Measurements from ENCODE around the gene FNDC11.
"Not testable (repeated sequence)": the region's sequence is repeated elsewhere in the genome, so short reads cannot be mapped to it uniquely, and the experiment has no call there.

The FNDC11 gene

DNA sequence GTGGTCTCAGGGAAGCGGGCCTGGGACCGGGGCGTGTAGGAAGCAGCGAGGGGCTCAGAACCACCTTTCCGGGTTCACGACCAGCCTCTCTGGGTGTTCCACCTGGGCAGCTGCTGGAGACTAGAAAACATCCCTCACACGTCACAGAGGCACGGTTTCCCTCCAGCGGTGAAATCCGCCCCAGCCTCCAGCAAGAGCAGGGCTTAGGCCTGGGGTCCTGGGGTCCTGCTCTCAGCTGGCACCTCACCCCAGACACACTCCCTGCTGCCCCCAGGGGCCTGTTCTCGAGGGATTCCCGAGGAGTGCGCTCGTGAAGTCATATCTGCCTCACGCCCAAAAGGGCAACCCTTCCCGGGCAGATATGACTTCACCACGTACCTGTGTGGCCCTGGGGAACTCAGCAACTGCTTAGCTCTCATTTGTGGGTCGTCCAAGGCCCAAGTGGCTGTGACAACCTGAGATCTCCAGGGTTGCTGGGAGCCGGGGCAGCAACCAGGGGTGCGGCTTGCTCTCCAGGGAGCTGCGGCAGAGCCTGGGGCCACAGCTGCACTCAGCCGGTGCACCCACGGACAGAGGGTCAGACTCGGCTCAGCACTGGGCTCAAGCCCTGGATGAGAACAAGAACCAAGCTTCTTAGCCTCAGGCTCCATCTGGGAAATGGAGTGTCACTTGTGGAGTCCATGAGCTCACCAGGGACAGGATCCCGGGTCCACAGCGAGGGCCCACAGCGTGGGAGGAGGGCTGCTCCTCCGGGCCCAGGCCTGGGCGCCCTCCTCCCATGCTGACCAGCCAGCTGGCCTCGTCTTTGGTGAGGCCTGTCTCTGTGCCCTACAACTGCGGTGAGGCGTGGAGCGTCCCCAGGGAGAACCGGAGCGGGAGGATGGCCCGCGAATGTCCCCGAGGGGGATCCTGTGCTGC is 661 bp downstream of the FNDC11 start:
- TF ChIP-seq, protein P1, sequence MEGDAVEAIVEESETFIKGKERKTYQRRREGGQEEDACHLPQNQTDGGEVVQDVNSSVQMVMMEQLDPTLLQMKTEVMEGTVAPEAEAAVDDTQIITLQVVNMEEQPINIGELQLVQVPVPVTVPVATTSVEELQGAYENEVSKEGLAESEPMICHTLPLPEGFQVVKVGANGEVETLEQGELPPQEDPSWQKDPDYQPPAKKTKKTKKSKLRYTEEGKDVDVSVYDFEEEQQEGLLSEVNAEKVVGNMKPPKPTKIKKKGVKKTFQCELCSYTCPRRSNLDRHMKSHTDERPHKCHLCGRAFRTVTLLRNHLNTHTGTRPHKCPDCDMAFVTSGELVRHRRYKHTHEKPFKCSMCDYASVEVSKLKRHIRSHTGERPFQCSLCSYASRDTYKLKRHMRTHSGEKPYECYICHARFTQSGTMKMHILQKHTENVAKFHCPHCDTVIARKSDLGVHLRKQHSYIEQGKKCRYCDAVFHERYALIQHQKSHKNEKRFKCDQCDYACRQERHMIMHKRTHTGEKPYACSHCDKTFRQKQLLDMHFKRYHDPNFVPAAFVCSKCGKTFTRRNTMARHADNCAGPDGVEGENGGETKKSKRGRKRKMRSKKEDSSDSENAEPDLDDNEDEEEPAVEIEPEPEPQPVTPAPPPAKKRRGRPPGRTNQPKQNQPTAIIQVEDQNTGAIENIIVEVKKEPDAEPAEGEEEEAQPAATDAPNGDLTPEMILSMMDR (IDR thresholded peaks at IDR 0.05; ENCODE audit: low read length, missing control alignments): no peak
- peak overlapping the region; percentile 66 for H3K4me3 ChIP-seq (replicated peaks; ENCODE audit: low read depth, low read length)
- DNase-seq (ENCODE audit: low read depth): no peak

DNA sequence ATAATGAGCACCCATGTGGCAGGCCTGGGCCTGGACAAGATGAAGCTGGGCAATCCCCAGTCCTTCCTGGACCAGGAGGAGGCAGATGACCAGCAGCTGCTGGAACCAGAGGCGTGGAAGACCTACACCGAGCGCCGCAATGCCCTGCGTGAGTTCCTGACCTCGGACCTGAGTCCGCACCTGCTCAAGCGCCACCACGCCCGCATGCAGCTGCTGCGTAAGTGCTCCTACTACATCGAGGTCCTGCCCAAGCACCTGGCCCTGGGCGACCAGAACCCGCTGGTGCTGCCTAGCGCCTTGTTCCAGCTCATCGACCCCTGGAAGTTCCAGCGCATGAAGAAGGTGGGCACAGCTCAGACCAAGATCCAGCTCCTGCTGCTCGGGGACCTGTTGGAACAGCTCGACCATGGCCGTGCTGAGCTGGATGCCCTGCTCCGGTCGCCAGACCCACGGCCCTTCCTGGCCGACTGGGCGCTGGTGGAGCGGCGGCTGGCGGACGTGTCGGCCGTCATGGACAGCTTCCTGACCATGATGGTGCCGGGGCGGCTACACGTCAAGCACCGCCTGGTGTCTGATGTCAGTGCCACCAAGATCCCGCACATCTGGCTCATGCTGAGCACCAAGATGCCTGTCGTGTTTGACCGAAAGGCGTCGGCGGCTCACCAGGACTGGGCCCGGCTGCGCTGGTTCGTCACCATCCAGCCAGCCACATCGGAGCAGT is 1.9 kb downstream of the FNDC11 start:
- no peak for DNase-seq (ENCODE audit: low read depth)
- no peak overlapping the region for H3K4me3 ChIP-seq (replicated peaks; ENCODE audit: low read depth, low read length)
- TF ChIP-seq, protein P1 (IDR thresholded peaks at IDR 0.05; ENCODE audit: low read length, missing control alignments): no peak

DNA sequence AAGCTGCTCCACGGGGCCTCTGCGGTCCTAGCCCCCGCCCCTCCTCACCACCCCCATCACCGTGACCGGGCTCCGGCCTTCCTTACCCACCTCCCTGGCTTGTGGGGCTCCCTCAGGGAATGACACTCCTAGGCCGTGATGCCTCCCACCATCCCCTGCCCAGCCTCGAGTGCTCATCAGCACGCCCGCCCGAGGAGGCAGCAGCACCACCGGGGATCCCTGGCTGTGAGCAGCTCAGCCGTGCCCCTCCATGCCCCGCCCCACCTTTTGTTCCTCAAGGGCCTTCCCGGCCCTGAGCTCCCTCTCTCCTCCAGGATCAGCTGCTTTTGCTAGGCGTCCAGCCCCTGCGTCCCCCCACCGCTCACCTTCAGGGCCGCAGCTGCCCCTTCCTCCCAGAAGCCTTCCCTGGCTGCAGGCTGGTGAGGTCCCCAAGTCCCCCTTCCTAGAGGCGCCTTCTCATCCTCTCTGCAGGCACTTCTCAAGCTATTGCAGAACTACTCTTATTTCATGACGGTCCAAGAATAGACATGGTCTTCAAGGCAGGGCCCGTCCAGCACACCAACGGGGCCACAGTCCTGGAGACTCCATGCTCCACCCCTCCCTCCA is 3.0 kb downstream of the FNDC11 start:
- DNase-seq (ENCODE audit: low read depth): no peak
- TF ChIP-seq, protein P1 (IDR thresholded peaks at IDR 0.05; ENCODE audit: low read length, missing control alignments): no peak
- no peak overlapping the region for H3K4me3 ChIP-seq (replicated peaks; ENCODE audit: low read depth, low read length)

DNA sequence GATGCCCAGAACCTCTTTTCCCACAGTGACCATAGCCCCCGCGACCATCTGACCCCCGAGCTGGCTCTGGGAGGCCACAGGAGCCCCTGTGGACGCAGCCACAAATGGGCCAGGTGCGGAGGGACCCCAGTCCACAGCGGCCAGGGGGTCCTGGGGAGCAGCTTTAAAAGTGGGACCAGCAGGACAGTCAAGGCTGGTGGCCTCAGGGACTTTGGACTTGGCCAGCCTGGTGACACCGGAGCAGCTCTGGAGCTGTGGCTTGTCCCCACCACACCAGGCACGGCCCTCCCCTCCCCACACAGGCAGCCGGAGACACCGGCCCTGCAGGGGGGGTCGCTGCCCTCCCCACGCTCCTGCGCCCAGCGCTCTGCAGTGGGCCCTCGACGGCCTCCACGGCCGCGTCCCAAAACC is 3.5 kb downstream of the FNDC11 start:
- TF ChIP-seq, protein P1 (IDR thresholded peaks at IDR 0.05; ENCODE audit: low read length, missing control alignments): no peak
- DNase-seq (ENCODE audit: low read depth): no peak
- H3K4me3 ChIP-seq (replicated peaks; ENCODE audit: low read depth, low read length): no peak overlapping the region

DNA sequence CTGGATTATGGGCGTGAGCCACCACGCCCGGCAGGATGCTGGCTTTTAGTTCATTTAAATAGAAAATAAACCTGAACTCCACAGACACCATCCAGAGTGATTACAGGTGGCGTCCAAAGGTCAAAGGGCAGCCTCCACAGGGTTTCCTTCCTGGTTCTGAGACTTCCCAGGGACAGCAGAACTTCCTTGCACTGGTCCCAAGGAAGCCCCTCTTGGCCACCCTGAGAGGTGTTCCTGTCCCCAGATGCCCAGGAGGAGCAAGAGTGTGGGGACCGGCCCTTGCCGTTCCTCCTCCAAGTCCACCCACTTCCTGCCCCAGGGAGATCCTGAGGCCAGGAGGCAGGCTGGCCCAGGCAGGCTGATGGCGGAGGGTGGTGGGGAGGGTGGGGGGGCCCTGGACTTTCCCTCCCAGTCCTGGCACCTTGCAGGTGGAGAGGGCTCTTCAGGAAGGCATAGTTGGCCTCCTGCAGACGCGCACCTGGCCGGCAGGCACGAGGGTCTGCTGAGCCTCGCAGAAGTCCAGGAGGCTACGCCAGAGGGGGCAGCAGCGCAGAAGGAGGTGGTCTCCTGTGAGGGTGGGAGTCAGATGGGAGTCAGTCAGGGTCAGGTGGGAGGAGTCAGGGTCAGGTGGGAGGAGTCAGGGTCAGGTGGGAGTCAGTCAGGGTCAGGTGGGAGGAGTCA is 5.0 kb downstream of the FNDC11 start:
- no peak overlapping the region for H3K4me3 ChIP-seq (replicated peaks; ENCODE audit: low read depth, low read length)
- TF ChIP-seq, protein P1 (IDR thresholded peaks at IDR 0.05; ENCODE audit: low read length, missing control alignments): no peak
- DNase-seq (ENCODE audit: low read depth): no peak

DNA sequence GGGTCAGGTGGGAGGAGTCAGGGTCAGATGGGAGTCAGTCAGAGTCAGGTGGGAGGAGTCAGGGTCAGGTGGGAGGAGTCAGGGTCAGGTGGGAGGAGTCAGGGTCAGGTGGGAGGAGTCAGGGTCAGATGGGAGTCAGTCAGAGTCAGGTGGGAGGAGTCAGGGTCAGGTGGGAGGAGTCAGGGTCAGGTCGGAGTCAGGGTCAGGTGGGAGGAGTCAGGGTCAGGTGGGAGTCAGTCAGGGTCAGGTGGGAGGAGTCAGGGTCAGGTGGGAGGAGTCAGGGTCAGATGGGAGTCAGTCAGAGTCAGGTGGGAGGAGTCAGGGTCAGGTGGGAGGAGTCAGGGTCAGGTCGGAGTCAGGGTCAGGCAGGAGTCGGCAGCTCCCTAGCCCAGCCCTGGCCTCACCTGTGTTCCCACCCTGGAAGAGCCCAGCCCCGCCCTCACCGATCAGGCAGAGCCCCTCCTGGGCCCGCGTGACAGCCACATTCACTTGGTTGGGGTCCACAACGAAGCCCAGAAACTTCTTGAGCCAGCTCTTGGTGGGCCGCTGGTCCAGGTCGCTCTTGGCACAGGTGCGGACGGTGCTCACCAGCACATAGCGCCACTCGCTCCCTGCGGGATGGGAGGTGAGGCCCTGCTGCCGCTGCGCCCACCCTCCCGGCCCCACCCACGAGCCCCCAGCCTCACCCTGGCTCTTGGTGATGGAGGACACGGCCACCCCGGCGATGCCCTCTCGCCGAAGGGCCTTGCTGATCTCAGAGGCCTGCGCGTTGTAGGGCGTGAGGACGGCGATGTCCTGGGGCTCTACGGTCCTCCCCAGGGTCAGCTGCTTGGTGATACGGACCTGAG is 5.8 kb downstream of the FNDC11 start:
- DNase-seq (ENCODE audit: low read depth); H3K4me3 ChIP-seq (replicated peaks; ENCODE audit: low read depth, low read length): not testable (repeated sequence)
